Measurements from ENCODE around the gene KHDC1L.
"Not testable (repeated sequence)": the region's sequence is repeated elsewhere in the genome, so short reads cannot be mapped to it uniquely, and the experiment has no call there.

Gene KHDC1L

GRCh38 chr6:73204252-73204651, 21.0 kb downstream of the KHDC1L start:
- no peak for DNase-seq

DNA sequence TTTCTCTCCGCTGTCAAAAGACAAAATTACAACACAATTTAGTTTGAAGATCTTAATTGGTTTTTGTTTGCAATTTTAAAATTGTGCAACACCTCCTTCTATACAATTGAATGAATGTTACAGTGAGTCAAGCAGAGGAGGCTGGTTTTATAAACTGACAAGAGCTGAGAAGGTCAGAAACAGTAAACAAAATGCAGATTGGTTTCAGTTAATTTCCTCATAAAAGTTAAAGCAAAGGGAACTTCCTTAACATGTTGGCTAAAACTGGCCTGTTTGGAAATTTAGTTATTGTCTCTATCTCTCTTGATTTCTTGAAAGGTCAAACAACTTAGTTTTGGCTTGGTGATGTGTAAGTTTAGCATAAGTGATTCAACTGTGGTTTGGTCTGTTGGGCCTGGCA, 22.2 kb downstream of the KHDC1L start:
- DNase-seq, result no peak

DNA sequence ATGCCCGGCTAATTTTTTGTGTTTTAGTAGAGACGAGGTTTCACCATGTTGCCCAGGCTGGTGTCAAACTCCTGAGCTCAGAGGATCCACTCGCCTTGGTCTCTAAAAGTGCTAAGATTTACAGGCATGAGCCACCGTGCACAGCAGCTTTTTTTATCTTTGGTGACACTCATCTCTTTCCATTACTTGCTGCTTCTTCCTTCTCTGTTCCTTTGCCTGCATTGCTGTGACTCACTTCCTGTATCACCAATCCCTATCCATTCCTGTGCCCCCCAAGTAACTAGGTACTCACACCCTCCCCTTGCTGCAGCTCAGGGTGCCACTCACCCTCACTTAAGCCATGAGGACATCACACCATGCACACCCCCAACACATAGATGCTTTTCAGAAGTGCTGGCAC, 24.6 kb downstream of the KHDC1L start:
- DNase-seq, result no peak

- DNase-seq, result no peak
Measured at GRCh38 chr6:73200247-73200646, 25.0 kb downstream of the KHDC1L start.

DNA sequence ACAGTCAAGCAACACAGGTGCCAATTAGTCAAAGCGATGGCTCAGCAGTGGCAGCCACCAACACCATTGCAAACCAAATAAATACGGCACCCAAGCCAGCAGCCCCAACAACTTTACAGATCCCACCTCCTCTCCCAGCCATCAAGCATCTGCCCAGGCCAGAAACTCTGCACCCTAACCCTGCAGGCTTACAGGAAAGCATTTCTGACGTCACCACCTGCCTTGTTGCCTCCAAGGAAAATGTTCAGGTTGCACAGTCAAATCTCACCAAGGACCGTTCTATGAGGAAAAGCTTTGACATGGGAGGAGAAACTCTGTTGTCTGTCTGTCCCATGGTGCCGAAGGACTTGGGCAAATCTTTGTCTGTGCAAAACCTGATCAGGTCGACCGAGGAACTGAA, 30.6 kb downstream of the KHDC1L start:
- no peak for DNase-seq

DNA sequence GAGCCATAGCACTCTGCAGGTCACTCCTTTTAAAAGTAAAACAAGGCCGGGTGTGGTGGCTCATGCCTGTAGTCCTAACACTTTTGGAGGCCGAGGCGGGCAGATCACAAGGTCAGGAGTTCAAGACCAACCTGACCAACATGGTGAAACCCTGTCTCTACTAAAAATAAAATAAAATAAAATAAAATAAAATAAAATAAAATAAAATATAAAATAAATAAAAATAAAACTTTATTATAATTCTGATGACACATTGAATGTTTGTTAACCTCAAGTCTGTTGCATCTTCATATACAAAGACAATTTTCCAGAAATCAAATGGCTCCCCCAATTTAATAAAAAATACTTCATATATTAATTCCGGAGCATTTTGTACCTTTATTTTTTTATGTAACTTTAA, 32.0 kb downstream of the KHDC1L start:
- DNase-seq, result not testable (repeated sequence)

GRCh38 chr6:73182021-73182607, 43.2 kb downstream of the KHDC1L start:
- no peak for DNase-seq

DNA sequence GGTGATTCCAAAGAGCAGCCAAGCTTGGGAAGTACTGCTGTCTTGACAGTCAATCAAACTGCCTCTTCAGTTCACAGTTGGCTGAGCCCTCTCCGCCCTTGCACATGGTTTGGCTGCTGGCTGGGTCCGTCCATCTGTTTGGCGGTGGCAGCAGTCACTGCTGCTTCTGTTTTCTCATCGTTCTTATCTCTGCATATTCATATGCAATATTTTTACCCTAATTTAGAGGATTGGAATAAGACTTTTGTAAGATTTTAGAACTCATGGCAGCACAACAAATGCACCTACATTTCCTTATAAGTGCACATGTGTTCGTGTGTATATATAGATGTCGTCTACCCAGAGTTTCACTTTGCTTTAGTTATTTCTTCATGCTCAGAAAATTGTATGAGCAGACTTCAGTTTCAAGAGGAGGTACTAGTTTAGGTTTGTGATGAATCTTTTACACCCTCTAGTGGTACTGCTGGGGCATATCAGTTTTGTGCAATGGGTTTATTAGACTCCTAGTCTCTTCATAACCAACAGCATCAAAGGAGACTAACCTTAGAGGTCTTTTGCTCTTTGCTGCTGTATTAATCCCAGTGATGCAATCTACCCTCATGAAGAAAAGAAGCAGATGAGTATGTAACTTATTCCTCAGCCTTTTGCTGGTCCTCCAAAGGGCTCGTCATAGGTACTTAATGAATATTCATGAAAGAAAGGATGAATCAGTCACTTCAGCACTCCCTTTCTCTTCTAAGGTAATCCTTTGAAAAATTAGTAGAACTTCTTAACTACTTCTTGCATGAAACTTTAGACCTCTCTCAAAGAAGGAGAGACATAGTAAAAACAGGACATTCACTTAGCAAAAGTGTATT, 44.3 kb downstream of the KHDC1L start:
- no peak for DNase-seq

- DNase-seq, result no peak
Measured at GRCh38 chr6:73180076-73180738, 45.1 kb downstream of the KHDC1L start.

GRCh38 chr6:73177221-73177944, 47.9 kb downstream of the KHDC1L start:
- no peak for DNase-seq

- DNase-seq, result no peak
Measured at GRCh38 chr6:73176057-73176456, 49.2 kb downstream of the KHDC1L start.

DNA sequence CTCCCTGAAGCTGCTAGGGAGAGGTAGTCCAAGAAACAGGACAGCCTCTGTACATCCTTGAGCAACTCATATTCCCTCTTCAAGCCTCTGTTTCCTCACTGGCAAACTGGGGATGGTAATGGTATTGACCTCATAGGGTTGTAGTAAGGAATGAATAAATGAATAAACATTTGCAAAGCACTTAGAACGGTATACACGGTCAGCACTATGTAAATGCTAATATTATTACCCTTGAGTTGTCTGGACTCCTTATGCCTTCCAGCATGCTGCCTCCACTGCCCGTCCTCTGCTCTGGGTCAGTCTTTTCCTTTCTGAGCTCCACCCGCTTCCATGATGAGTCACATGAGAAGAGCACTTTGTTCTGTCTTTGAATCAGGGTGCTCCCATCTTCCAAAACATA, 50.6 kb downstream of the KHDC1L start:
- DNase-seq, result no peak

Data from stimulated activated CD4-positive, alpha-beta T cell treated with anti-CD3 and anti-CD28 coated beads, Interleukin-15, amount 100 ng/mL, for 24 hours (primary cell).